GM19395 (cell line): ENCODE data around the gene CD83.

Experiments used
- ATAC-seq: cut with Tn5 transposase; IDR thresholded peaks from one replicate; pipeline ENCODE4 v1.9.1; 2021; ENCODE audit warnings: mild to moderate bottlenecking, moderate library complexity; ENCODE audit not compliant: unreplicated experiment

Gene CD83

DNA sequence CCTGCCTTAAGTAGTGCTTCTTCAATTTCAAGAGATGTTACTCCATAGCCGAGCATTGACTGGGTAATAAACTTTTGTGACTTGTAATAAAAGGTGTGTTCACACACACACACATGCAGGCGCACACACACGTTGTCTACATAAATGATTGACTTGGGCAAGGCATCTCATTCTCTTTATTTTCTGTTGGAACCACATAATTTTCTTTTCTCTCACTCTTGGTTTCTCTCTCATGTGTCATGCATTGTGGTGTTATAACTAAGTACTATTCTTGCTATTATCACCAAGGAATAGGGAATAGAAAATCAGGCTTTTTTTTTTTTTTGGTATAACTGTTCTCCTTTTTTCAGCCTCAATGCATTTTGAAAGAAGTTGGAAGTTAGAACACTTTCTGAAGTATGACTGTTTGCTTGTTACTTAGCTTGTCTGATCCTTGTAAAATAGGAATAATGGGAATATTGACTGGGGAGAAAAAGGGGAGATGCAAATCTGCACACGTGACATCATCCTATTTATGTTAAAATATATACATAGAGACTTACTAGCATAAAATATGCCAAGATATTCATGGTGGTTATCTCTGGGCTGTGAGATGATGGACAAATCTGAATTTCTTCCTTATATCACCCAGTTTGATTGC, 26.1 kb upstream of the CD83 start:
- no peak for ATAC-seq

DNA sequence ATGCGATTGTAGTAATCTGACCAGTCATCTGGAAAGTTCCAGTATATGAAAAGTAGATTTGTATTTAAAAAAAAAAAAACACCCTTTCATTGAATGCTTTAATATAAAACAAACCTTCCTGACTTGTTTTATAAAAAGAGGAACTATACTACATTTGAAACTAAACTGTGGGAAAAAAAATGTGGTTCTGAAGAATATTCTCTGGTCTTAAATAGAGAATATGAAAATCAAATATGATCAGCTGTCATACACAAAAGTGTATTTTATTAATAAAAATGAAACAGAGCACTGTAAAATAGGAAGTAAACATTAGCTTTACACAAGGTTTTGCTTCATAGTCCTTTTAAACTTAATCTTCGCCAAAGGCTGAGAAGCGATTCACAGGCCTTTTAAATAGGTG, 25.3 kb upstream of the CD83 start:
- no peak for ATAC-seq

DNA sequence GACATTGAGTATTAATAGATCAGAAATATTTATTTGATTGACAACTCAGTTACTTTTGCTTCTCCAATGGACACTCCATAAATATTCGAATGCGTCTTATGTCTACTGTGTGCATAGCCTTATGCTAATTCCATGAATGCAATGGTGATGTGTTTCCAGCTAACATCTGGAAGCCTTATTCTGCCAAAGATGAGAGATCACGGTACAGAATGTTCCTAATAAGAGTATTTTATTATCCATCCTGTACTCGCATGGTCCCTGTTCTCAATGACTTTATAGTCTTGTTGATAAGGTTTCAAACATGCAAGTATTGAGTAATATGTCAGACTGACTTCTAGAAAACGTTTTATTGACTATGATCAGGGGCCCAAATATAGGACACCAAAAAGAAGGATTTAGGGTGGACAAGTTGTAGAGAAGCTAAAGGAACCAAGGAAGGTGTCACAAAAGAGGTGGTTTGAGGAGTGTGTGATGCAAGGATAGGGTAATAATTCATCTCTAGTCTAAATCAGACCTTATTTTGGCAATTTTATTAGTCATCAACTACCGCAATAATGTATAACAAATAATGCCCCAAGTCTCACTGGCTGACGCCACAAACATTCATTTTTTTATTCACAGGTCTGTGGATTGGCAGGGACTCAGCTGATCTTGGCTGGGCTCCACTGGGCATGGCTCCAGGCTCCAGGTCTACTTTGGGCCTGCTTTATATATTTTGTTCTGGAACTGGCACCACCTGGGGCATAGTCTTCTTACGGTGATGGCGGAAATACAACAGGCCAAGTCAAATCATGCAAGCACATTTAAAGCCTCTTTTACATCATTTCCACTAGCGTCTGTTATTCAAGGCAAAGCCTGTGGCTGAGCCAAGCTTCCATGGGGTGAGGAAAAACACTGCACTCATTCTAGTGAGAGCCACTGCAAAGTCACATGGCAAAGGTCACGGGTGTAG, 24.5 kb upstream of the CD83 start:
- ATAC-seq = no peak

DNA sequence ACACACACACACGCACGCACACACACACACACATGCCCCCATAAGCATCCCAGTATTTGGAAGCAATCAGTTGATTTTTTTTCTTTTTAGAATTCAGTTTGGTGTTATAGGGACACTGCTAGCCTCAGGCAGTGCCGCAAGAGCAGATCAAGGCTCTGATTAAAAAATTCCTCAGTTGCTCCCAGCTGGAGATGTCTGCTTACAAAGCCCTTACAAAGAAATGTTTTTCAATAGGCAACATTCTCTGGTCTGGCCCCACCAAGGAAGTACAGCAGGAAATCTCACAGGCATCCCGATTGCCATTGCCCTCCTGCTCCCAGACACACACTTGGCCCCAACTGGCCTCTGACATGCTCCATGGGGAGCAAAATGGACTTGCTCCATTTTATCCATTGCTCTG, 22.9 kb upstream of the CD83 start:
- no peak for ATAC-seq

DNA sequence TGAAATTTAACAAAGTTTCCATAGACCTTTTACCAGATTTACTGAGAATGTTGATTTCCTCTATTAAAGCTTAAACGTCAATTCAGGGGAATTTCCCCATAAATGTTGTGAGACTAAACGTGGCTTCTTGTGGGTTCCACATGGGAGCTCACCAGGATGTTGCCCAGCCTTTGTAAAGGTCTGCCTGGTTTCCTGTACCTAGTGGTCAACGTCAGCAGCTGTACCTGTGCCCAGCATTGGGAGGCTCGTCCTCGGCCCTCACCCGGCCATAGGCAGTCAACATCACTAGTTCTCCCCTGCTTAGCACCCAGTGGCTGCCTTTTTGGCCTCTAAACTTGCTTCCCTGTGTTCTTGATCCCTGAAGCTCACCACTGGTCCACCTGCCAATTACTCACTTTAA, 22.1 kb upstream of the CD83 start:
- peak; percentile 43 for ATAC-seq

DNA sequence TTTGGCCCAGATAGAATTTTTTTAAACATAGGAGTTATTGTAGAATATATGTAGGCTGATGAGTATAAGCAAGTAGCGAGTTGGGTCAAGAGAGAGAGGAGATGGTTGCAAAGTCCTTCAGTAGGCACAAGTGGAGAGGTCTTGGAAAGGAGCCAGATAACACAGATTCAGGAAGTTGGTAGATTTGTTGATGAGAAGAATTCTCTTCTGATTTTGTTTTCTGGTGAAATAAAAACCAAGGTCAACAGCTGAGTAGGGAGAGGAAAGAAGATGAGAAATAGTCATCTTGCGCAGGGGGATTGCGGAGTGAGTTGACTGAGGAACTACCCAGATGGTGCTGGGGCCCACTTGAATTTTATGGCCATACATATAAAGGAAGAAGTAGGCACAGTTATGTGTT, 17.4 kb upstream of the CD83 start:
- ATAC-seq = no peak

DNA sequence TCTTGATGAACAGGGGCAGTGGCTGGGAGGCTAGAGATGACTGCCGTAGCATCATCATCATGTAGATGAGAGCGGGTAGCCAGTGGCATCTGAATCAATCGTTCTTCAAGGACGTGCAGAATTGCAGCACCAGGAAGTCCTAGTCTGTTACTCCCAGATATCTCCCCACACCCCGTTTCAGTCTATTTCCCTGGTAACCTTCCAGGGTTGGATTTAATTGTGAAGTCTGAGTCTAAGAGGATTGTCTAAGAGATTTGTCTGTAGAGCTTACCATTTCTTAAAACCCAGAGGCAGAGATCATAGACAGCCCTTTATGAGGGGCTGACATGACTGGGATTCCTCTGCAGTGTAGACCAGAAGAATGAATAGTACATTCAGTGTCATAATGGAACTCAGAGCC, 16.6 kb upstream of the CD83 start:
- ATAC-seq = no peak

DNA sequence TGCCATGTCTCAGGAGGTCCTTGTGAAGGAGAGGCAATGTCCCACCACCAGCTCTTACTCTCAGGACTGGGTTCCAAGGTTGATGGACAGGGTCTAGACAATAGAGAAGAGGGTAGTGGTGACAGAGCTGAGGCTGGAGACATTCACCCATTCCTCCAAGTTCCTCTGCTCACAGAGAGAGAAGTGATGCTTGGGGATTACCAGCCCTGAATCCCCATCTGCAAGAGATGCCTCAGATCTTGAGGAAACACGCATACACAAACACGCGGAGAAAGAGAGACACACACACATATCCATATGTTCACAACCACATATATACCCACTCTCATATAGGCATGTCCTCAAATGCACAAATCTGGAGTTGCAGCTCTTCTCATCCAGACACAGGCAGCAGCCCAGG, 15.2 kb upstream of the CD83 start:
- no peak for ATAC-seq

DNA sequence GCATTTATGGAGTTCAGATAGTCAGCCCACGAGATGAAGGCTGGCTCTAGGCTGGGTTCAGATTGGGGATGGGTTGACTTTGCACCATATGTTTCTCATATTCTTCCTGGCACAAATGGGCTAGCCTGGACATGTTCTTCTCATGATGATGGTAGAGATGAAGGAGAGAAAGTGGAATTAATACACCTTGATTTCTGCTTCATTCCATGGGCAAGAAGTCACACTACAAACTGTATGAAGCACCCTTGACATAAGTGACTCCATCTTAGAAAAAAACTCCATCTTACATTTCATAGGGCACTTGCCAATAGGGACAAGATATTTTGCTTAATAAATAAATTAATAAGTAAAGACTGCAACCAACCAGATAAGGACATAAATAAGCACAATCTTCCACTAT, 12.0 kb upstream of the CD83 start:
- ATAC-seq = no peak

DNA sequence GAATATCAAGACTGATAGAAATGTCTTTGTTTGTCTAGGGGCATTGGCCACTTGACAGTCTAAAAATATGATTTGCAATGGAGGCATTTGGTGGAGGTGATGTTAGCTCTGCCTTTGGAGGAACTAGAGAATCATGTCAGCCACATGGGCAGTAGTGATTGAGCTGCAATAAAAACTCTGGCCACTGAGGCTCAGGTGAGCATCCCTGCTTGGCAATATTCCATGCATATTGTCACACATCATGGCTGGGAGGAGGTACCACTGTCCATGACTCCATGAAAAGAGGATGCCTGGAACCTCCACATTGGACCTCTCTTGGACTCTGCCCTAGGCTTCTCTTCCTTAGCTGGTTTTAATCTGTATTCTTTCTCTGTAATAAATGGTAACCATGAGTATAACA, 10.6 kb upstream of the CD83 start:
- no peak for ATAC-seq

DNA sequence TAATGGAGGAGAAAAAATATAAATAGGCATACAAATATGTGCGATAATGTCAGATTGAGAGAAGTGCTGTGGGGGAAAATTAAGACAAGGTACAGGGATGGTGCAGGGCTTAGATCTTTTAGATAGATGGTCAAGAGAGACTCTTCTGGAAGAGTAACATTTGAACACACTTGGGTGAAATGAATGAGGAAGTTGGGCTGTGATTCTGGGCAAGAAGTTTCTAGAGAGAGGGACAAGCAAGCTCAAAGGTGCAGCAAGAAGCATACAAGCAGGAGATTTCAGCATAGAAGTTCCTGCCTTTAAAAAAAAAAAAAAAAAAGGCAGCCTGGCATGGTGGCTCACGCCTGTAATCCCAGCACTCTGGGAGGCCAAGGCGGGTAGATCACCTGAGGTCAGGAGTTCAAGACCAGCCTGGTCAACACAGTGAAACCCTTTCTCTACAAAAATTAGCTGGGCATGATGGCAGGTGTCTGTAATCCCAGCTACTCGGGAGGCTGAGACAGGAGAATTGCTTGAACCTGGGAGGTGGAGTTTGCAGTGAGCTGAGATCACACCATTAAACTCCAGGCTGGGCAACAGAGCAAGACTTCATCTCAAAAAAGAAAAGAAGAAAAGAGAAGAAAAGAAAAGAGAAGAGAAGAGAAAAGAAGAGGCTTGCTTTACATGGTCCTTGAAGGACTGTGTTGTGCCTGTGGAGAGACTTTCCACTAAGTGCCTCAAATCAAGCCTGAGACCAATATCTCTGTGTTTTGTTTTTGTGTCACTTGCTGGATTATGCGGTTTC, 9.7 kb upstream of the CD83 start:
- ATAC-seq = no peak

DNA sequence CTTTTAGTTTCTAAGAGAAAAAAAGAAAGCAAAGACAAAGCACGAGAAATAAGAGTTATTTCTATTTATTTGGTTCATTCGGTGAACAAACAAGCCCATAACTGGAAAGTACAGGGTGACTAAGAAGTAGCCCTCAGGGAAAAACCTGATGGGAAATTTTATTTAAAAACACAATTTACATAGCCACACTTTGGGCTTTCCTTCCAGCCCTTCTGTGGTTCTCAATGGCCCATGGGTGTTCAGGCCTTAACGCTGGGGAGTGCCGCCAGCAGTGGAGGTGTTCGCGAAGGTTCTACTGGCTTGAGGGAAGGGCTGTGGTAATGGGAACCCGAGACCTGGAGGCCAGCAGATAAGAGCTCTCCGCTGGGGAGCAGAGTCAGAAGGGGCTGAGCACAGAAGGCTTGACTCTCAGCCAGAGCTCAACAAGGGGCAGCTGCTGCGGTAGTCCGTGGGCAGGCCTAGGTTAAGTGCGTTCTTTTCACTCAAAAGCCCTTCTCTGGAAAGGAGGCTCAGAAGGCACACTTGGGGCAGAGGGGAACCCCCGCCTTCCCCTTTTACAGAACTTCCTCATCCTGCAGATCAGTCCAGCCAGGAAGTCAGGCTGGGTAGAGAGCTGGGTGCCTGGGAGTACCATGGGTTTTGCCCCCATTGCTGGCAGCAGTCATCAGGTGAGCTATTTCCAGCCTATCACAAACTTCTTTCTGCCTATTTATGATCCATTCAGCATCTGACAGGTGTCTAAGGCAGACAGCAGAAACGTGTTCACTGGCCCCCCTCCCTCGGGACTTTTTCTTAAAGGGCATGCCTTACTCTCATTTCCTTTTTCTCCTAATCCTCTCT, 8.8 kb upstream of the CD83 start:
- ATAC-seq = peak; percentile 72

DNA sequence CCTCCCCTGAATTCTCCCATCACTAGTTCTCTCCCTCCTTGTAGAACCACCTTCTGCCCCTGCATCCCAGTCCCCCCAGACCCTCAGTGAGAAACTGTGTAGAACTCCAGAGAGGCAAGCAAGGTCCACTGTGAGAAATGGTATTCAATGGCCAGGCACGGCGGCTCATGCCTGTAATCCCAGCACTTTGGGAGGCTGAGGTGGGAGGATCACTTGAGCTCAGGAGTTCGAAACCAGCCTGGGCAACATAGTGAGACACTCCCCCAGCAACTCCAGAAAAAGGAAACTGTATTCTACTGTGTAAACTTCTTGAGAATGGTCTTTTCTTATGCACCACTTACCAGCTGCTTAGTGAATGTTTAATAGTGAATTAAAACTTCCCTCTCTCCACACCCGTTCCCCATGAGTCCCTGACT, 8.2 kb upstream of the CD83 start:
- ATAC-seq = peak; percentile 16

DNA sequence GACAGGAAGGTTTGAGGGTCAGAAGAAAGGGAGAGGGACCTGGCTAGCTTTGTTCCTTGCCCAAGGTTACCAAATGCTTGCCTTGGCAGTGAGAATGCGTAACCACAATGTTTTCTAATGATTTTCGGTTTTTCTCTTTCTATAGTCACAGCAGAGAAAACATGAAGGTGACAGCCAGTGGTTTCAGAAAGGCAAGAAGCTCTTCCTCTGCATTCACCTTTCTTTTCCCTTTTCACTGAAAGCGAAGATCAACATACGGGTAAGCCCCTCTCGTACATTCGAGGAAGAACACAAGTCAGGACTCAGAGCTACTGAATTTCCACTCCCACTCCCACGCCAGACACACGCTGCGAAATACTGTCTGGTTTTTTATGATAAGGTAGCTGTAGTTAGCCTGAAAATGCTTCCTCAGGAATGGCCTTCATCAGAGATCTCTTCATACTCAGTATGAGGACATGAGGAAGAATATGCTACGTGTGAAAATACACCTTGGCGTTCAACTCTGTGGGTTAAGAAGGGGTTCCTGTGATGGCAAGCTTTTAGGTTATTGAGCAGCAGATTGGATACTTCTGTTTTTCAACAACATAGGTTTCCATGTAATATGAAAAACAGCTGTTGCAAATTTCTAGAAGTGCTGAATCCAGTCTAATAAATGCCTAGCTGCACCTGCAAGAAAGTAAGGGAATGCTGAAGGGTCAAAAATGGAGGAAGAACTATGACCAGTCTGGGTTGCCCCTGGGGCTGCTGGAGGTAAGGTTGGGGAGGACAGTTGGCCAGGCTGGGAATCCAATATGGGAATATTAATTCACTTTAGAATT, 7.4 kb upstream of the CD83 start:
- peak; percentile 57 for ATAC-seq

DNA sequence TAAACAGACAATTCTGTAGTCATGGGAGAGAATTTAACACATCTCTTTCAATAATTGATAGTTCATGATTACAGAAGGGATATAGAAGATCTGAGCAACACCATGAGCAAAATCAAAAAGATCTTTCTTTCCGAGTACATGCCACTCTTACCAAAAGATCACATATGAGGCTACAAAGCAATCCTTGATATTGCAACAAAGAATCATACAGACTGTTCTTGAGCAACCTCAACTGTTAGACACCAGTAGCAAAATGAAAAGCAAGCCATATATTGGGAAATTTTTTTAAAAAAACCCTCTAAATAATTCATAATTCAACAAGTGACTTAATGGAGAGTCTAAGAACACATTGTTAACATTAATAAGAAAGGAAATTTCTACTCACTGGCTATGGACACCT, 3.6 kb upstream of the CD83 start:
- no peak for ATAC-seq

DNA sequence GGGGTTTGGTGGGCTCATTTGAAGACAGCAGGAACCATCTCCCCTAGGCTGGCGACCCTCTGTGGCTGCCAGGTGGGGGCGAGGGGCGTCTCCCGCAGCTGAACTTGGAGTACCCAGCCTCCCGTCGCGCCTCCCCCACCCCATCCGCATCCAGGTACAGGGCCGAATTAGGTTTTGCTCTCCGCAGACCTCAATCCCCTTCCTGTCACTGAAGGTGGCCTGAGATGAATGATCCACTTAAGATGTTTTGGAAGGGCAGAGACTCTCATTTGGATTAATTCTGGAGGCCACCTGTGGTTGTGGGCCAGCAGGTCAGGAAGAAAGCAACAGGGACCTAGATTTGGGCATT, 493 bp downstream of the CD83 start:
- ATAC-seq = peak; percentile 13

DNA sequence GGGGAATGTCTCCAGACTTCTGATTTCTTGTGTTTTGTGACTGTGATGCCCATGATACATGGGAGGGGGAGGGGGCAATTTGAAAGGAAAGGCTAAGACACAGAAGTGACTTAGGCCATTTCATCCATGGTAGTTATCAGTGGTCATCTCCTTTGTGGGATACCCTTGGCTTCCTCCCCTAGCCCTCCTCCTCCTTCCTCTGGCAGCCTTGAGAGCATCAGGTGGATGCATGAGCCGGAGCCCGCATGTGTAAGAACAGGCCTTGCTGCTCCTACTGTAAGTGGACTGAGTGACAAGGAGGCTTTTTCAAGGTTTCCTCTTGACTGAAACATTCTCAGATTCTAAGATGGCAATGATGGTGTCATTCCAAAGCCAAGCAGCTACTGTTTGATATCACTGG, 874 bp downstream of the CD83 start:
- ATAC-seq = no peak

DNA sequence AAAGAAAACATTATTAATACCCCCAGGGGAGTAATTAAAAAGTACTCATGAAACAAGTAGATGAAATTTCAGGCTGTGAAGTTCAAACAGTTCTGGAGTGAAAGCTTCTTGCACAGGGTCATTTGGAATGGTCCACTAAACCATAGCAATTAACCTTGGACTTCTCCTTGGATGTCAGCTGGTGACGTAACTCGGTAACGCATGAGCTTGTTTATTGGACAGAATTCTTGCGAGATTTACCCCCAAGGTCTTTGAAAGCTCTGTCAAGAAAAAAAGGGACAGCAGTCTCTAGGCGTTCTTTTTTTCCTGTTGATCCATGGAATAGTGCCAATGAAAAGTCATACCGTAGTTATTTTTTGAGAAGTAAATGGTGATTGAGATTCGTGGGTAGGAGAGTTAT, 2.2 kb downstream of the CD83 start:
- no peak for ATAC-seq

DNA sequence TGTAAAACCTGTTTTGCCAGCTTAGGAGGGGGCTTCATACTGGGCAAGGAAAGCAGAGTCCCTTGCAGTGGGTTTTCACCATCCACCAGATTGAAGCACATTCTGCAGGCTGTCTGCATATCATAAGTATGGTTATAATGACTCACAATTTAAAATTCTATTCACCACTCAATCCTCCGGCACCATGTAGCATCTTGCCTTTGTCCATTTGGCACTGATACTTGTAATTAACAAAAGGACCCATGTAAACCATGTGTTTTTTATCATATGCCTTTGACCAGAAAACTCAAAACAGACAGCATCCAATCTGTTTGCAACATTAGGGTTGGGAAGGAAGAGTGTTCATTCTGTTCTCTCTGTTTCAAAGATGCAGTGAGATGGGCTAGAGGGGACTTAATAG, 3.0 kb downstream of the CD83 start:
- no peak for ATAC-seq

DNA sequence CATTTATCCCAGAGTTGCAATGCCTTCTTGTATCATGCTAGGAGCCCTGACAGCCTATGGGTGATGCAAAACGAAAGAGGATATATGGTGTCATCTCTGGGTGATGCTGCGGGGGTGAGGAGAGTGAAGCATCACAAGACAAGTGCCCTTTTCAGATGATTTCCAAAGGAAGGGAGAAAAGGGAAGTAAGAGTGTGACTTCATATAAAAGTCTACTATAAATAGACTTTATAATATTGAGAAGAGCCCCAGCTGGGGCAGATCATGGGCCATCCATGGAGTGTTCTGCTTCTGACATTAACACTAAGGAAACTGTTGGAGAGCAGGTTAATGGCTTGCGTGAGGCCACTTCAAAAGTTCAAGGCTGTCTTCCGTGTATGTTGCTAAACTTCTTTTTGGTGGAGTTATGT, 4.4 kb downstream of the CD83 start:
- peak; percentile 77 for ATAC-seq
